GM23338 (cell line): ENCODE data around the gene C1QTNF8.

Experiments used
- CREB1 ChIP-seq: fragments of 250-450 bp; sonication (Bioruptor Pico); IDR thresholded peaks from 2 replicates; pipeline ENCODE4 v1.5.0; 2020; ENCODE audit warnings: low read depth, mild to moderate bottlenecking, moderate library complexity
- EZH2 ChIP-seq: fragments of 200-600 bp; sonication (generic); IDR thresholded peaks from one replicate; pipeline ENCODE4 v1.8.0; 2017; ENCODE audit warnings: antibody characterized with exemption, mild to moderate bottlenecking, low read depth; ENCODE audit not compliant: unreplicated experiment
- EZH2phosphoT487 ChIP-seq: fragments of 200-600 bp; sonication (generic); IDR thresholded peaks from one replicate; pipeline ENCODE4 v1.8.1; 2018; ENCODE audit warnings: antibody characterized with exemption; ENCODE audit not compliant: unreplicated experiment
- JUNB ChIP-seq: IDR thresholded peaks from one replicate; pipeline ENCODE4 v1.6.1; 2016; ENCODE audit warnings: antibody characterized with exemption; ENCODE audit not compliant: unreplicated experiment
- NANOG ChIP-seq: IDR thresholded peaks from 2 replicates; pipeline ENCODE4 v1.6.1; 2016; ENCODE audit warnings: antibody characterized with exemption, borderline replicate concordance
- POLR2AphosphoS5 ChIP-seq: IDR thresholded peaks from 2 replicates; pipeline ENCODE4 v1.6.1; 2016; ENCODE audit warnings: antibody characterized with exemption, low read depth
- ZNF331 ChIP-seq: fragments of 250-450 bp; sonication (Bioruptor Pico); IDR thresholded peaks from 2 replicates; pipeline ENCODE4 v1.5.0; 2020; ENCODE audit warnings: low read depth, mild to moderate bottlenecking, moderate library complexity
- TF ChIP-seq, protein P1 (sequence below), 2 experiments: fragments of 200-600 bp in 1 of 2; sonication (generic) in 1 of 2; conservative IDR thresholded peaks; 2 replicates each; pipeline versions ENCODE4 v1.5.1 to v1.6.1; 2016 to 2017; ENCODE audit warnings: antibody characterized with exemption in 2 of 2, low read depth in 2 of 2, mild to moderate bottlenecking in 2 of 2, moderate library complexity in 1 of 2
- TF ChIP-seq, protein P2 (sequence below): IDR thresholded peaks from one replicate; pipeline ENCODE4 v1.6.1; 2018; ENCODE audit warnings: antibody characterized with exemption; ENCODE audit not compliant: unreplicated experiment
- TF ChIP-seq, protein P3 (sequence below): IDR thresholded peaks from 2 replicates; pipeline ENCODE4 v1.6.1; 2016; ENCODE audit warnings: antibody characterized with exemption
- TF ChIP-seq, protein P4 (sequence below): fragments of 250-450 bp; sonication (Bioruptor Pico); IDR thresholded peaks from 2 replicates; pipeline ENCODE4 v1.5.0; 2020; ENCODE audit warnings: mild to moderate bottlenecking, moderate library complexity

DNA sequence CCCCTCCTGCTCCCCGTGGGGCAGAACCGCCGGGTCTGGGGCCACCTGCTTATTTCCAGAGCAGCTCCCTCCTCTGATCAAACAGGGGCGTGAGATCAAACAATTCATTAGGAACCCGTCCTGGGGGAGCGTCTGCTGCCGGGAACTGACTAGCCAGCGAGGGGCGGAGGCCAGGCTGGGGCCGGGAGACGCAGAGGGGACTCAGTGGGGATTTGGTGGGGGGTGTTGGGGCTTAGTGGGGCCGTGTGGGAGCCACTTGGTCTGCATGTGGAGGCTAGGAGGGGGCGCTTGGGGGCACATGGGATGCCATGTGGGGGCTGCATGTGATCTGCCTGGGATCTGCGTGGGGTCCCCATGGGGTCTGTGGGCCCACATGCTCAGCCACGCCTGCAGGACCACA, 36.4 kb upstream of the C1QTNF8 start:
- TF ChIP-seq, protein P1, sequence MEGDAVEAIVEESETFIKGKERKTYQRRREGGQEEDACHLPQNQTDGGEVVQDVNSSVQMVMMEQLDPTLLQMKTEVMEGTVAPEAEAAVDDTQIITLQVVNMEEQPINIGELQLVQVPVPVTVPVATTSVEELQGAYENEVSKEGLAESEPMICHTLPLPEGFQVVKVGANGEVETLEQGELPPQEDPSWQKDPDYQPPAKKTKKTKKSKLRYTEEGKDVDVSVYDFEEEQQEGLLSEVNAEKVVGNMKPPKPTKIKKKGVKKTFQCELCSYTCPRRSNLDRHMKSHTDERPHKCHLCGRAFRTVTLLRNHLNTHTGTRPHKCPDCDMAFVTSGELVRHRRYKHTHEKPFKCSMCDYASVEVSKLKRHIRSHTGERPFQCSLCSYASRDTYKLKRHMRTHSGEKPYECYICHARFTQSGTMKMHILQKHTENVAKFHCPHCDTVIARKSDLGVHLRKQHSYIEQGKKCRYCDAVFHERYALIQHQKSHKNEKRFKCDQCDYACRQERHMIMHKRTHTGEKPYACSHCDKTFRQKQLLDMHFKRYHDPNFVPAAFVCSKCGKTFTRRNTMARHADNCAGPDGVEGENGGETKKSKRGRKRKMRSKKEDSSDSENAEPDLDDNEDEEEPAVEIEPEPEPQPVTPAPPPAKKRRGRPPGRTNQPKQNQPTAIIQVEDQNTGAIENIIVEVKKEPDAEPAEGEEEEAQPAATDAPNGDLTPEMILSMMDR (conservative IDR thresholded peaks at IDR 0.05; ENCODE audit: low read depth in 2 of 2), result no peak
- TF ChIP-seq POLR2AphosphoS5, result no peak
- no peak for TF ChIP-seq EZH2
- TF ChIP-seq EZH2phosphoT487, result no peak
- TF ChIP-seq, protein P2, sequence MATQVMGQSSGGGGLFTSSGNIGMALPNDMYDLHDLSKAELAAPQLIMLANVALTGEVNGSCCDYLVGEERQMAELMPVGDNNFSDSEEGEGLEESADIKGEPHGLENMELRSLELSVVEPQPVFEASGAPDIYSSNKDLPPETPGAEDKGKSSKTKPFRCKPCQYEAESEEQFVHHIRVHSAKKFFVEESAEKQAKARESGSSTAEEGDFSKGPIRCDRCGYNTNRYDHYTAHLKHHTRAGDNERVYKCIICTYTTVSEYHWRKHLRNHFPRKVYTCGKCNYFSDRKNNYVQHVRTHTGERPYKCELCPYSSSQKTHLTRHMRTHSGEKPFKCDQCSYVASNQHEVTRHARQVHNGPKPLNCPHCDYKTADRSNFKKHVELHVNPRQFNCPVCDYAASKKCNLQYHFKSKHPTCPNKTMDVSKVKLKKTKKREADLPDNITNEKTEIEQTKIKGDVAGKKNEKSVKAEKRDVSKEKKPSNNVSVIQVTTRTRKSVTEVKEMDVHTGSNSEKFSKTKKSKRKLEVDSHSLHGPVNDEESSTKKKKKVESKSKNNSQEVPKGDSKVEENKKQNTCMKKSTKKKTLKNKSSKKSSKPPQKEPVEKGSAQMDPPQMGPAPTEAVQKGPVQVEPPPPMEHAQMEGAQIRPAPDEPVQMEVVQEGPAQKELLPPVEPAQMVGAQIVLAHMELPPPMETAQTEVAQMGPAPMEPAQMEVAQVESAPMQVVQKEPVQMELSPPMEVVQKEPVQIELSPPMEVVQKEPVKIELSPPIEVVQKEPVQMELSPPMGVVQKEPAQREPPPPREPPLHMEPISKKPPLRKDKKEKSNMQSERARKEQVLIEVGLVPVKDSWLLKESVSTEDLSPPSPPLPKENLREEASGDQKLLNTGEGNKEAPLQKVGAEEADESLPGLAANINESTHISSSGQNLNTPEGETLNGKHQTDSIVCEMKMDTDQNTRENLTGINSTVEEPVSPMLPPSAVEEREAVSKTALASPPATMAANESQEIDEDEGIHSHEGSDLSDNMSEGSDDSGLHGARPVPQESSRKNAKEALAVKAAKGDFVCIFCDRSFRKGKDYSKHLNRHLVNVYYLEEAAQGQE, result no peak
- TF ChIP-seq CREB1 (CRISPR knock-in tag), result no peak
- TF ChIP-seq, protein P3, sequence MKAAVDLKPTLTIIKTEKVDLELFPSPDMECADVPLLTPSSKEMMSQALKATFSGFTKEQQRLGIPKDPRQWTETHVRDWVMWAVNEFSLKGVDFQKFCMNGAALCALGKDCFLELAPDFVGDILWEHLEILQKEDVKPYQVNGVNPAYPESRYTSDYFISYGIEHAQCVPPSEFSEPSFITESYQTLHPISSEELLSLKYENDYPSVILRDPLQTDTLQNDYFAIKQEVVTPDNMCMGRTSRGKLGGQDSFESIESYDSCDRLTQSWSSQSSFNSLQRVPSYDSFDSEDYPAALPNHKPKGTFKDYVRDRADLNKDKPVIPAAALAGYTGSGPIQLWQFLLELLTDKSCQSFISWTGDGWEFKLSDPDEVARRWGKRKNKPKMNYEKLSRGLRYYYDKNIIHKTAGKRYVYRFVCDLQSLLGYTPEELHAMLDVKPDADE, result no peak
- TF ChIP-seq NANOG, result no peak
- TF ChIP-seq ZNF331 (CRISPR knock-in tag), result no peak
- no peak for TF ChIP-seq JUNB
- TF ChIP-seq, protein P4, sequence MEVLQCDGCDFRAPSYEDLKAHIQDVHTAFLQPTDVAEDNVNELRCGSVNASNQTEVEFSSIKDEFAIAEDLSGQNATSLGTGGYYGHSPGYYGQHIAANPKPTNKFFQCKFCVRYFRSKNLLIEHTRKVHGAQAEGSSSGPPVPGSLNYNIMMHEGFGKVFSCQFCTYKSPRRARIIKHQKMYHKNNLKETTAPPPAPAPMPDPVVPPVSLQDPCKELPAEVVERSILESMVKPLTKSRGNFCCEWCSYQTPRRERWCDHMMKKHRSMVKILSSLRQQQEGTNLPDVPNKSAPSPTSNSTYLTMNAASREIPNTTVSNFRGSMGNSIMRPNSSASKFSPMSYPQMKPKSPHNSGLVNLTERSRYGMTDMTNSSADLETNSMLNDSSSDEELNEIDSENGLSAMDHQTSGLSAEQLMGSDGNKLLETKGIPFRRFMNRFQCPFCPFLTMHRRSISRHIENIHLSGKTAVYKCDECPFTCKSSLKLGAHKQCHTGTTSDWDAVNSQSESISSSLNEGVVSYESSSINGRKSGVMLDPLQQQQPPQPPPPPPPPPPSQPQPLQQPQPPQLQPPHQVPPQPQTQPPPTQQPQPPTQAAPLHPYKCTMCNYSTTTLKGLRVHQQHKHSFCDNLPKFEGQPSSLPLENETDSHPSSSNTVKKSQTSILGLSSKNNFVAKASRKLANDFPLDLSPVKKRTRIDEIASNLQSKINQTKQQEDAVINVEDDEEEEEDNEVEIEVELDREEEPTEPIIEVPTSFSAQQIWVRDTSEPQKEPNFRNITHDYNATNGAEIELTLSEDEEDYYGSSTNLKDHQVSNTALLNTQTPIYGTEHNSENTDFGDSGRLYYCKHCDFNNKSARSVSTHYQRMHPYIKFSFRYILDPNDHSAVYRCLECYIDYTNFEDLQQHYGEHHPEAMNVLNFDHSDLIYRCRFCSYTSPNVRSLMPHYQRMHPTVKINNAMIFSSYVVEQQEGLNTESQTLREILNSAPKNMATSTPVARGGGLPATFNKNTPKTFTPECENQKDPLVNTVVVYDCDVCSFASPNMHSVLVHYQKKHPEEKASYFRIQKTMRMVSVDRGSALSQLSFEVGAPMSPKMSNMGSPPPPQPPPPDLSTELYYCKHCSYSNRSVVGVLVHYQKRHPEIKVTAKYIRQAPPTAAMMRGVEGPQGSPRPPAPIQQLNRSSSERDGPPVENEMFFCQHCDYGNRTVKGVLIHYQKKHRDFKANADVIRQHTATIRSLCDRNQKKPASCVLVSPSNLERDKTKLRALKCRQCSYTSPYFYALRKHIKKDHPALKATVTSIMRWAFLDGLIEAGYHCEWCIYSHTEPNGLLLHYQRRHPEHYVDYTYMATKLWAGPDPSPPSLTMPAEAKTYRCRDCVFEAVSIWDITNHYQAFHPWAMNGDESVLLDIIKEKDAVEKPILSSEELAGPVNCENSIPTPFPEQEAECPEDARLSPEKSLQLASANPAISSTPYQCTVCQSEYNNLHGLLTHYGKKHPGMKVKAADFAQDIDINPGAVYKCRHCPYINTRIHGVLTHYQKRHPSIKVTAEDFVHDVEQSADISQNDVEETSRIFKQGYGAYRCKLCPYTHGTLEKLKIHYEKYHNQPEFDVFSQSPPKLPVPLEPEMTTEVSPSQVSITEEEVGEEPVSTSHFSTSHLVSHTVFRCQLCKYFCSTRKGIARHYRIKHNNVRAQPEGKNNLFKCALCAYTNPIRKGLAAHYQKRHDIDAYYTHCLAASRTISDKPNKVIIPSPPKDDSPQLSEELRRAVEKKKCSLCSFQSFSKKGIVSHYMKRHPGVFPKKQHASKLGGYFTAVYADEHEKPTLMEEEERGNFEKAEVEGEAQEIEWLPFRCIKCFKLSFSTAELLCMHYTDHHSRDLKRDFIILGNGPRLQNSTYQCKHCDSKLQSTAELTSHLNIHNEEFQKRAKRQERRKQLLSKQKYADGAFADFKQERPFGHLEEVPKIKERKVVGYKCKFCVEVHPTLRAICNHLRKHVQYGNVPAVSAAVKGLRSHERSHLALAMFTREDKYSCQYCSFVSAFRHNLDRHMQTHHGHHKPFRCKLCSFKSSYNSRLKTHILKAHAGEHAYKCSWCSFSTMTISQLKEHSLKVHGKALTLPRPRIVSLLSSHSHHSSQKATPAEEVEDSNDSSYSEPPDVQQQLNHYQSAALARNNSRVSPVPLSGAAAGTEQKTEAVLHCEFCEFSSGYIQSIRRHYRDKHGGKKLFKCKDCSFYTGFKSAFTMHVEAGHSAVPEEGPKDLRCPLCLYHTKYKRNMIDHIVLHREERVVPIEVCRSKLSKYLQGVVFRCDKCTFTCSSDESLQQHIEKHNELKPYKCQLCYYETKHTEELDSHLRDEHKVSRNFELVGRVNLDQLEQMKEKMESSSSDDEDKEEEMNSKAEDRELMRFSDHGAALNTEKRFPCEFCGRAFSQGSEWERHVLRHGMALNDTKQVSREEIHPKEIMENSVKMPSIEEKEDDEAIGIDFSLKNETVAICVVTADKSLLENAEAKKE (CRISPR knock-in tag), result no peak
